K562 (cell line): ENCODE data around the gene ASCC1. TPM values are rescaled to one million over a fixed set of nuclear protein-coding genes. Genes with fewer than 3 reads are reported as not detected.

Experiments
- ATAC-seq: fragments of 200-7000 bp; cut with Tn5 transposase; 3 replicates; pipeline ENCODE4 v1.9.1; 2020; ENCODE audit warnings: moderate library complexity
- BruUV-seq: library from RNA; stranded (reverse); fragments of 400-500 nt; replicated peaks from 2 replicates; lab custom pipeline; 2021; lab: Mats Ljungman, UMichigan
- CTCF ChIA-PET: fragments of 300-600 bp; formaldehyde crosslinking; extraction: SDS; loops from one replicate; lab custom pipeline; 2021; ENCODE audit warnings: low intra/inter-chr PET ratio; lab: Yijun Ruan, JAX
- POLR2A ChIA-PET: fragments of 300-600, 350-650 bp; sonication (Branson Sonifier 250); formaldehyde crosslinking; extraction: SDS; loops from one replicate; lab custom pipeline; 2021; ENCODE audit warnings: antibody characterized with exemption, inconsistent platforms; lab: Yijun Ruan, JAX
- DNase-seq, 4 experiments: peaks; one replicate each; pipeline versions ENCODE4 v3.0.0 to v3.0.0-alpha.2; 2011 to 2018; ENCODE audit warnings: low spot score in 3 of 4, mixed read lengths in 3 of 4; ENCODE audit errors: extremely low read depth in 1 of 4
- FAIRE-seq: peaks from 2 replicates; lab custom pipeline; 2011; peaks lifted over from hg19 to GRCh38; lab: Jason Lieb, UNC
- H2AFZ ChIP-seq: 2 replicates; pipeline ENCODE4 v1.6.0; 2011; ENCODE audit warnings: low read depth, low read length, control low read depth, inconsistent platforms
- H3K27ac ChIP-seq: fragments of 200-600 bp; 3 replicates; pipeline ENCODE4 v1.8.0; 2011; ENCODE audit warnings: low read depth, mild to moderate bottlenecking, control low read depth, inconsistent platforms, low read length, moderate library complexity, mixed read lengths; ENCODE audit errors: extremely low read depth
- H3K27me3 ChIP-seq, 2 experiments: fragments of 300-600 bp in 1 of 2; 2 replicates in 1 of 2; 3 replicates in 1 of 2; pipeline versions ENCODE4 v1.6.0 to v1.8.0; 2011; ENCODE audit warnings: inconsistent platforms in 2 of 2, low read length in 2 of 2, mild to moderate bottlenecking in 1 of 2, mixed read lengths in 1 of 2, moderate library complexity in 1 of 2; ENCODE audit not compliant: control insufficient read depth in 2 of 2, insufficient read depth in 2 of 2
- H3K36me3 ChIP-seq: fragments of 300-600 bp; 3 replicates; pipeline ENCODE4 v1.8.0; 2011; ENCODE audit warnings: mild to moderate bottlenecking, low read length, inconsistent platforms; ENCODE audit not compliant: control insufficient read depth, insufficient read depth
- H3K4me1 ChIP-seq, 2 experiments: fragments of 200-600 bp in 1 of 2; replicated peaks in 1 of 2; 2 replicates in 1 of 2; 3 replicates in 1 of 2; pipeline versions ENCODE4 v1.5.1 to v1.8.0; 2011; ENCODE audit warnings: inconsistent platforms in 2 of 2, low read length in 2 of 2, mild to moderate bottlenecking in 1 of 2, mixed read lengths in 1 of 2, moderate library complexity in 1 of 2; ENCODE audit not compliant: control insufficient read depth in 2 of 2, insufficient read depth in 2 of 2
- H3K4me2 ChIP-seq: 2 replicates; pipeline ENCODE4 v1.6.1; 2011; ENCODE audit warnings: low read length, control low read depth, inconsistent platforms, mixed read lengths; ENCODE audit not compliant: insufficient read depth
- H3K4me3 ChIP-seq: fragments of 200-600 bp; sonication (generic), shearing (Covaris generic); 2 replicates; pipeline ENCODE4 v1.5.1; 2016; ENCODE audit warnings: control low read depth, inconsistent platforms
- H3K79me2 ChIP-seq: fragments of 200-600 bp; 3 replicates; pipeline ENCODE4 v1.8.0; 2011; ENCODE audit warnings: low read length, inconsistent platforms; ENCODE audit not compliant: control insufficient read depth, insufficient read depth
- H3K9ac ChIP-seq, 2 experiments: 2 replicates each; pipeline versions ENCODE4 v1.6.0 to v1.6.1; 2011; ENCODE audit warnings: low read depth in 2 of 2, low read length in 2 of 2, control low read depth in 1 of 2, inconsistent platforms in 1 of 2, mild to moderate bottlenecking in 1 of 2, mixed read lengths in 1 of 2; ENCODE audit not compliant: insufficient read depth in 1 of 2
- H3K9me1 ChIP-seq: one replicate; pipeline ENCODE4 v1.6.0; 2011; ENCODE audit warnings: inconsistent platforms, mild to moderate bottlenecking, low read length, moderate library complexity; ENCODE audit not compliant: control insufficient read depth, insufficient read depth
- H3K9me3 ChIP-seq: replicated peaks from 2 replicates; pipeline ENCODE4 v1.5.1; 2011; ENCODE audit warnings: low read depth, low read length, inconsistent platforms; ENCODE audit not compliant: control insufficient read depth, insufficient read depth
- H4K20me1 ChIP-seq: replicated peaks from 2 replicates; pipeline ENCODE4 v1.6.1; 2011; ENCODE audit warnings: low read length, inconsistent platforms, mixed read lengths; ENCODE audit not compliant: control insufficient read depth, insufficient read depth
- PTBP1 ChIP-seq: fragments of 200-400 bp; formaldehyde crosslinking; IDR thresholded peaks from 2 replicates; pipeline ENCODE4 v1.6.1; 2017; ENCODE audit warnings: low read depth, low read length
- ZFP36 ChIP-seq: fragments of 150-350 bp; IDR thresholded peaks from 2 replicates; pipeline ENCODE4 v1.6.1; 2018; ENCODE audit warnings: low read length, low read depth; ENCODE audit not compliant: partially characterized antibody
- WGBS: fragments of 100-300 bp; shearing (Covaris generic); methylation state at CpG from one replicate; pipeline ENCODE4 v1.1.6; 2016; ENCODE audit warnings: low coverage, mixed read lengths; ENCODE audit not compliant: insufficient coverage; ENCODE audit errors: missing lambda C conversion rate; 5-methylcytosine and 5-hydroxymethylcytosine counted together
- in situ Hi-C: fragments of 300-500 bp; cut with MboI; formaldehyde crosslinking; loops from 4 replicates; pipeline ENCODE4 v1.15.0; 2018; ENCODE audit warnings: inconsistent platforms, mixed read lengths
- intact Hi-C: fragments of 100-400 bp; cut with micrococcal nuclease; formaldehyde crosslinking; loops from 2 replicates; pipeline ENCODE4 v1.14.2; 2022
- polyA plus RNA-seq, 8 experiments: library from polyadenylated mRNA; depleted of rRNA in 4 of 8; stranded (reverse) in 5 of 8; unstranded in 3 of 8; fragments of >200 nt; fragmentation: Nextera tagmentation in 2 of 8; fragmentation: Illumina TruSeq in 1 of 8; extraction: Ambion mirVana in 2 of 8; extraction: Trizol in 1 of 8; gene quantifications; 2 replicates each; pipeline versions ENCODE4 v1.2.1 to v1.2.3, GENCODE V29; 2011 to 2014; ENCODE audit warnings: inconsistent platforms in 1 of 8, missing spikeins in 1 of 8
- total RNA-seq, 7 experiments: library from RNA; depleted of rRNA in 6 of 7; stranded (reverse); fragments of >200 nt in 6 of 7; fragmentation: Illumina TruSeq in 2 of 7; extraction: Trizol in 2 of 7; gene quantifications; 2 replicates each; pipeline versions ENCODE4 v1.2.1 to v1.2.3, GENCODE V29; 2011 to 2021; ENCODE audit warnings: low replicate concordance in 1 of 7

Gene ASCC1
- total and polyA plus RNA-seq, 9 of the 15 experiments (the other 6 are each of a cell fraction or from before 2014, with no cell fraction given) = 31.7 to 73.3 (median 52.8) TPM

GRCh38 chr10:72082856-72083789, 133.0 kb downstream of the ASCC1 start:
- intact Hi-C loops = no loop called here
- no peaks in the 10 kb centered on the region for H3K9me1 ChIP-seq
- BruUV-seq = no TSS peak
- DNase-seq = no peak
- peaks cover 0 to 22% of the 10 kb centered on the region in 2 experiments; a peak in 2 of 5 replicates for H3K4me1 ChIP-seq
- no peaks in the 10 kb centered on the region for H3K9me3 ChIP-seq
- no peaks in the 10 kb centered on the region for H3K79me2 ChIP-seq
- ChIA-PET POLR2A (interaction anchor here (0.7 to 1.1 kb wide), 2 partner anchors 16 to 25 kb away, joined by 3 read pairs; no protein-coding TSS in a partner anchor), CTCF (no interaction called here)
- no peak overlapping the region for H3K4me3 ChIP-seq
- peak overlapping the region in 1 of 2 experiments; percentile 50; a peak in 1 of 4 replicates for H3K9ac ChIP-seq
- WGBS = 38% methylated on average over 5 of the region's 6 CpGs
- no peaks in the 10 kb centered on the region for H4K20me1 ChIP-seq
- FAIRE-seq = no peak
- ATAC-seq = no peak
- TF ChIP-seq ZFP36 (peak; percentile 13), PTBP1 (no peak)
- TF ChIP-seq, all 486 proteins: peak for 1
- Histone ChIP-seq H2AFZ (no peak overlapping the region), H3K36me3 (no peaks in the 10 kb centered on the region), H3K4me2 (no peak overlapping the region), H3K27ac (no peak overlapping the region), H3K27me3 (no peaks in the 10 kb centered on the region)
- in situ Hi-C loops = no loop called here
